GM12892 (cell line): Measurements from ENCODE around the gene SNX10.

ENCODE experiments used
- POLR2A ChIP-seq: IDR thresholded peaks from 2 replicates; pipeline ENCODE4 v1.6.1; 2011; ENCODE audit warnings: low read depth, low read length, control low read depth
- POLR2AphosphoS5 ChIP-seq: IDR thresholded peaks from 2 replicates; pipeline ENCODE4 v1.6.1; 2011; ENCODE audit warnings: low read depth, low read length, control low read depth
- TAF1 ChIP-seq: IDR thresholded peaks from 2 replicates; pipeline ENCODE4 v1.6.1; 2011; ENCODE audit warnings: low read depth, mild to moderate bottlenecking, control low read depth, low read length, borderline replicate concordance

DNA sequence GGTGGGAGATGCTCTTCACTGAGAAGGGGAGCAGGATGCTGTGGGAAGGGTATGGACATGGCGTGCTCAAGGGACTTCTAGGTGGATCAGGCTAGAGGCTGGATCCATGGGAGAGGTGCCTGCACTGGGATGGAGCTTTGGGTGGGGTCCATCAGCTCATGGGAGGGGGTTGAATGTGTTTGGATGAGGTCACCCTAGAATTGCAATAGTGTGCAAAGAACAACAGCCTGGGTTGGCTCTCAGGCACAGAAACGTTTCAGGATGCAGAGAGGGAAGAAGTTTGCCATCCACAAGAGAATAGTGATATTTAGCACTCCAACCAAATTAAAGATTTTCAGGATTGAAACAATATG, 66.1 kb downstream of the SNX10 start:
- TF ChIP-seq POLR2A (no peak), POLR2AphosphoS5 (no peak), TAF1 (no peak)
